ENCODE measurements around the gene NCAM1.

GRCh38 chr11:113260096-113260425 is 298.8 kb downstream of the NCAM1 start:
- TF ChIP-seq CTCF (IDR thresholded peaks at IDR 0.05) (no peak), POLR2A (IDR thresholded peaks at IDR 0.05) (no peak)
